ENCODE results near the gene PRKN.
"Not testable (repeated sequence)": the region's sequence is repeated elsewhere in the genome, so short reads cannot be mapped to it uniquely, and the experiment has no call there.

Gene PRKN

GRCh38 chr6:162531391-162531790, 196.2 kb downstream of the PRKN start:
- not testable (repeated sequence) for DNase-seq

GRCh38 chr6:162528538-162528937, 199.0 kb downstream of the PRKN start:
- DNase-seq: no peak

GRCh38 chr6:162526960-162527359, 200.6 kb downstream of the PRKN start:
- DNase-seq: no peak

- no peak for DNase-seq
Observed at GRCh38 chr6:162525181-162525580, 202.4 kb downstream of the PRKN start.

- DNase-seq: no peak
Observed at GRCh38 chr6:162512744-162513143, 214.8 kb downstream of the PRKN start.

- no peak for DNase-seq
Observed at GRCh38 chr6:162497389-162497788, 230.2 kb downstream of the PRKN start.

- no peak for DNase-seq
Observed at GRCh38 chr6:162493917-162494316, 233.6 kb downstream of the PRKN start.

- no peak for DNase-seq
Observed at GRCh38 chr6:162491637-162492036, 235.9 kb downstream of the PRKN start.

GRCh38 chr6:162489101-162489976, 238.2 kb downstream of the PRKN start:
- no peak for DNase-seq

GRCh38 chr6:162488444-162488843, 239.1 kb downstream of the PRKN start:
- DNase-seq: no peak

GRCh38 chr6:162485464-162485863, 242.1 kb downstream of the PRKN start:
- no peak for DNase-seq

GRCh38 chr6:162481938-162482337, 245.6 kb downstream of the PRKN start:
- DNase-seq: no peak

GRCh38 chr6:162481320-162481719, 246.2 kb downstream of the PRKN start:
- DNase-seq: no peak

- DNase-seq: no peak
Observed at GRCh38 chr6:162478192-162478671, 249.3 kb downstream of the PRKN start.

- DNase-seq: no peak
Observed at GRCh38 chr6:162474722-162475121, 252.8 kb downstream of the PRKN start.

- no peak for DNase-seq
Observed at GRCh38 chr6:162471842-162472241, 255.7 kb downstream of the PRKN start.

- no peak for DNase-seq
Observed at GRCh38 chr6:162468326-162468725, 259.2 kb downstream of the PRKN start.

- DNase-seq: no peak
Observed at GRCh38 chr6:162467679-162468078, 259.9 kb downstream of the PRKN start.

- no peak for DNase-seq
Observed at GRCh38 chr6:162463576-162463975, 264.0 kb downstream of the PRKN start.

GRCh38 chr6:162459985-162460384, 267.6 kb downstream of the PRKN start:
- no peak for DNase-seq

- DNase-seq: no peak
Observed at GRCh38 chr6:162450358-162450757, 277.2 kb downstream of the PRKN start.

- no peak for DNase-seq
Observed at GRCh38 chr6:162448294-162448693, 279.3 kb downstream of the PRKN start.

GRCh38 chr6:162443101-162443500, 284.5 kb downstream of the PRKN start:
- no peak for DNase-seq

- no peak for DNase-seq
Observed at GRCh38 chr6:162442687-162443086, 284.9 kb downstream of the PRKN start.

- no peak for DNase-seq
Observed at GRCh38 chr6:162441991-162442390, 285.6 kb downstream of the PRKN start.

All from activated CD4-positive, alpha-beta T cell treated with anti-CD3 and anti-CD28 coated beads, Interleukin-2, amount 50 U/mL, for 16 hours (primary cell).